Measurements from ENCODE around the gene RFC5.
"Not testable (repeated sequence)": the region's sequence is repeated elsewhere in the genome, so short reads cannot be mapped to it uniquely, and the experiment has no call there.

The RFC5 gene, protein sequence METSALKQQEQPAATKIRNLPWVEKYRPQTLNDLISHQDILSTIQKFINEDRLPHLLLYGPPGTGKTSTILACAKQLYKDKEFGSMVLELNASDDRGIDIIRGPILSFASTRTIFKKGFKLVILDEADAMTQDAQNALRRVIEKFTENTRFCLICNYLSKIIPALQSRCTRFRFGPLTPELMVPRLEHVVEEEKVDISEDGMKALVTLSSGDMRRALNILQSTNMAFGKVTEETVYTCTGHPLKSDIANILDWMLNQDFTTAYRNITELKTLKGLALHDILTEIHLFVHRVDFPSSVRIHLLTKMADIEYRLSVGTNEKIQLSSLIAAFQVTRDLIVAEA

DNA sequence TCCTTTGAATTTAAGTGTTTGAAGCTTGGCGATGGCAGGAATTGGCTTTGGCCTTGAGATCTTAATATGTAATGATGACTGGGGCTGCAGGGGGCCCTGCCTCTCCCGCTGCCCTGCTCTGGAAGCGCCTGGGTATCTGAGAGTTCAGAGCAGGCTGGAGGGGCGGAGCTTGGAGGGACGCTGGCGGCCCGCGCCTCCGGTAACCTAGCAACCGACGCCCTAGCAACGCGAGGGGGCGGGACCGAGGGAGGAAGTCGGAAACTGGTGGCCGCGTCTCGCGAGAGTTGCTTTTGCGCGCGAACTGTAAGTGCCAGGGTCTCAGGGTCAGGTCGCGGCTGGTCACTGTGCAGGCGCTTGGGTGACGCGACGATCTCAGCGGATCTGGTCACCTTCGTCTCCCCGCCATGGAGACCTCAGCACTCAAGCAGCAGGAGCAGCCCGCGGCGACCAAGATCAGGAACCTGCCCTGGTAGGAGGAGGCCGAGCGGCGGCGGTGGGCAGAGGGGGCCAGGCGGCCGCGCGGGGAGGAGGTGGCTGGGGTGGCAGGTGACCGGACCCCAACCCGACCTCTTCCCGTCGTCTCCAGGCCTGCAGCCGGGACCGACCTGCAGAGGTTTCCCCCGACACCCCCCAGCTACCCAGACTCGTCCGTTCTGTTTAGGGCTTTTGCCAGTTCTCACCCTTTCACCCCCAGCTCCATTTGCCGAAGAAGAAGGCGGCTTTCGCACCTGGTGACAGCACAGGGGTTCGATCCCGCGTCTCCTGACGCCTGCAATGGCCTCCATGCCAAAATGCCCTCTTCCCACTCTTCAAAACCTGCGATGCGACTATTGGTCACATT lies at the start of gene RFC5:
Gene RFC5 (plus strand): TSS at position 280 of the 841 bp plus-strand sequence. CDS start 125 bp downstream, at position 405.
- DNase-seq = peak; percentile 97

- DNase-seq = no peak
Measured at GRCh38 chr12:117967043-117967442, 49.5 kb upstream of the RFC5 start.

GRCh38 chr12:117967512-117967911 lies 49.0 kb upstream of the RFC5 start:
- no peak for DNase-seq

GRCh38 chr12:117968151-117968789 lies 48.2 kb upstream of the RFC5 start:
- DNase-seq = no peak

DNA sequence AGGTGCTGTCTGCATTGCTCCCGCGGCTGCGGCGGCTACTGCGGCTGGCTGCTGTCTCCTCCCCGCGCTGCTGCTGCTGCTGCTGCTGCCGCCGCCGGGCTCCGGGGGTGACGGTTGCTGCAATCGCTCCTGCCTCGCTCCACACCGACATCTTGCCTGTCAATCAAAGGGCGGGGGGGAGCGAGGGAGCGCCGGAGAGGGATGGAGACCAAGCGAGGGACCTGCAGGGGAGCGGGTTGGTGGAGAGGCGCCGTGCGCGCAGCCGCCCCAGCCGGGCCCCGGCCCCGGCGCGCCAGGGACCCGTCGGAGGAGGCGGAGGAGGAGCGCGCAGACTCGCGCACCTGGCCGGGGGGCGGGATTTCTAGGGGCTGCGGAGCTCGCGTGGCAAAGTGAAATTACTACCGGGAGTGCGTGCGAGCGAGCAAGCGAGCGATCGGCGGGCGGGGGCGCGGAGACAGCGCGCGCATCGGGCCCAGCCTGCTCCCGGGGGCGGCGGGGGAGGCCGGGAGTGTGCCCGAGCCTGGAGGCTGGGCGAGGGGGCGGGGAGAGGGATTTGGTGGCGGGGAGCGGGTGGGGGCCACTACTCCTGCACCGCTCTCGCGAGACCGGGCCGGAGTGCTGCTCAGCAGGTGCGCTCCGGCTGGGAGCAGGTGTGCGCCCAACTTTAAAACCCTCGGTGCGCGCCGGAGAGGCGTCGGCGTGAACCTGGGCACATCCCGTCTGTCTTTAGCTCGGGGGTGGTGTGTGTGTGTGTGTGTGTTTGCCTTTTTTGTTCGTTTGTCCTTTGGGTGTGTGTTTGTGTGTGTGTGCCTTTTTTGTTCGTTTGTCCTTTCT lies 47.5 kb upstream of the RFC5 start, which contains the start of gene KSR2:
Gene KSR2 (minus strand): TSS at position 165 of the 834 bp plus-strand sequence. CDS start 735 bp downstream, outside the sequence.
- DNase-seq = peak; percentile 47

DNA sequence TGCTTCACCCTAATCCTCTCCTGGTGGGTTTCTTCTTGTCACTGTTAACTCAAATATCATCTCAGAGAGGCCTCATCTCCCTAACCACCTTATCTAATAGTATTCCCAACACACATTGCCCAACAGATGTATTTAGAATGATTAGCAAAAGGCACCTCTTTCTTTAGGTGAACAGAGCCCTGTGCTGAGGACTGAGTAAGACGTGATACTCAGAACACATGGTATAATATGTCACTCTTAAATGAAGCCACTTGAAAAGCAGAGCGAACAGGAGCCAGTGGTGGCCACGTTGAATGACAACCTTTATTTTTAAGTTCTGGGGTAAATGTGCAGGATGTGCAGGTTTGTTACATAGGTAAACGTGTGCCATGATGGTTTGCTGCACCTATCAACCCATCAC lies 46.2 kb upstream of the RFC5 start:
- no peak for DNase-seq

GRCh38 chr12:117972301-117972700 lies 44.2 kb upstream of the RFC5 start:
- no peak for DNase-seq

- no peak for DNase-seq
Measured at GRCh38 chr12:117975006-117975405, 41.5 kb upstream of the RFC5 start.

DNA sequence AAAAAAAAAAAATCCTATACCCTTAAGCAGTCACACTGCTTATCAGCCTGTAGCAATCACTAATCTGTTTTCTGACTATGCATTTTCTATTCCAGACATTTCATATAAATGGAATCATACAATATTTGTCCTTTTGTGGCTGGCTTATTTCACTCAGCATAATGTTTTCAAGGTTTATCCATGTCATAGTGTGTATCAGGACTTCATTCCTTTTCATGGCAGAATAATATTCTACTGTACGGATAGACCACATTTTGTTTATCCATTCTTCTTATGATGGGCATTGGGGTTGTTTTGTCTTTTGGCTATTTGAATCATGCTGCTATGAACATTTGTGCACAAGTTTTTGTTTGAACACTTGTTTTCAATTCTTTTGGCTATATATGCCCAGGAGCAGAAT lies 39.1 kb upstream of the RFC5 start:
- no peak for DNase-seq

DNA sequence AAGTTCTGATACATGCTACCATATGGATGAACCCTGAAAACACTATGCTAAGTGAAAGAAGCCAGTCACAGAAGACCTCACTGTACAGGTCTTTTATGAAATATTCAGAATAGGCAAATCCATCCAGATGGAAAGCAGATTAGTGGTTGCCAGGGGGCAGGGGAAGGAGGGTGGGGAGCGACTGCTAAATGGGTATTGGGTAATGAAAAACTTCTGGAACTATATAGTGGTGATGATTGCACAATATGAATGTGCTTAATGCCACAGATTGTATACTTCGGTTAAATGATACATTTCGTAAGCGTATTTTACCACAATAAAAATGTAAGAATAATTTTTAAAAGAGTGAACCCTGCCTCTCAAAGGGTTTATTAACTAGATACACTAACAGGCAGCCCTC lies 35.9 kb upstream of the RFC5 start:
- DNase-seq = no peak

GRCh38 chr12:117981267-117981666 lies 35.2 kb upstream of the RFC5 start:
- no peak for DNase-seq

- DNase-seq = no peak
Measured at GRCh38 chr12:117985182-117985581, 31.3 kb upstream of the RFC5 start.

- no peak for DNase-seq
Measured at GRCh38 chr12:117986705-117987469, 29.6 kb upstream of the RFC5 start.

DNA sequence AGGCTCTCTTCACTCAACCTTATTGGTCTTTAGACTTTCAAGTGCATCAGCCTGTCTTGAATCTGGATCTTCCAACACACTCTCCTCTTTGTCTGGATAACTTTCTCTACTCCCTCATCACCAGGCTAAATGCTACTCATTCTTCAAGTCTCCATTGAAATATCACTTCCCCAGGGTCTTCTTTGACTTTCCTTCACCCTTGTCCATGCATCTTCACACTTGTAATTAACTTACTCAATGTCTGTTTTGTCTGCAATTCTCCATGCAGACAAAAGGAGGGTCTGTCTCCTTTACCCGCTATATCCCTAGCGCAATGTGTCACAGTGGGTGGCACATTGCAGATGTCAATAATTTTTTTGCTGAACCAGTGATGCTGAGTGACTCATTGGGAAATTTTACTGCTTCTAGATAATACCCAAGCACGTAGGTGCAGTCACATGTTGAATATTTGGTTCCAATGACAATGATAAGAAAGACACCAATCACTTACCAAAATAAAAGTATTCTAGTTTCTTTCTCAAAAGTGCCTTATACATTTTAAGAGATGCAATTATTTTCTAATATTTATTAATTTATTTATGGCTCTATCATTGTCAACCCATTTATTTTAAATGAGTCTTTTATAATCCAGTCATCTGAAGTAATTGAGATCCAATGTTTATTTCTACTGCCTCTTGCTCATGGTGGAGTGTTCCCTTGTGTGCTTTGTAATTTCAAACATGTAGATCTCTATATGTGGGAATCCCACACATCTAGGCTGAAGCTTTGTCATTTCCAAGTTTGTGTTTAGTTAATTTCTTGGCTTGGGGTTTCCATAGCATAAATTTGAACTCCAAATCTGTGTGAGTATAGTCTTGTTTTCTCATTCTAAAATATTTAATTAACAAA lies 21.7 kb upstream of the RFC5 start:
- no peak for DNase-seq

DNA sequence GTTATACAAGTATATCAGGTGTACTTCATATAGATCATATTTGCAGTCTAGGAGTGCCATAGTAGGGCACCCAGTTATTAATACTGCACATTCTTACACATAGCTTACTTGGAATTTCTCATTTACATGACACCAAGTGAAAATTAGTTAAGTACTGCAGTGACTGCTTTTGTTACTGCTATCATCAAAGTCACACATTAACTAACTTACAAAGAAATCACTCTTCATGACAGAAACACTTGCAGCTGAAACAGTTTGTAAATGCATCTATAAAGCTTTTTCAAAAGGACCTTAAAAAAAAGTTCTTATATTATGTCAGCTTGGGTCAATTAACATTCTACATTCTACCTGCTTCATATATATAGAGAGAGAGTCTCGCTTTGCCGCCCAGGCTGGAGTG lies 17.8 kb upstream of the RFC5 start:
- DNase-seq = no peak

DNA sequence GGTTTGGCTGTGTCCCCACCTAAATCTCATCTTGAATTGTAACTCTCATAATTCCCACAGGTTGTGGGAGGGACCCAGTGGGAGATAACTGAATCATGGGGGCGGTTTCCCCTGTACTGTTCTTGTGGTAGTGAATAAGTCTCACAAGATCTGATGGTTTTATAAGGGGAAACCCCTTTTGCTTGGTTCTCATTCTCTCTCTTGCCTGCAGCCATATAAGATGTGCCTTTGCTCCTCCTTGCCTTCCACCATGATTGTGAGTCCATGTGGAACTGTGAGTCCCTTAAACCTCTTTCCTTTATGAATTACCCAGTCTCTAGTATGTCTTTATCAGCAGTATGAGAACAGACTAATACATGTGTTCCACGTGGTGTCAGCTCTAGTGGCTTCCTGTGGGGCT lies 16.7 kb upstream of the RFC5 start:
- DNase-seq = not testable (repeated sequence)

- DNase-seq = no peak
Measured at GRCh38 chr12:118010903-118011302, 5.6 kb upstream of the RFC5 start.

DNA sequence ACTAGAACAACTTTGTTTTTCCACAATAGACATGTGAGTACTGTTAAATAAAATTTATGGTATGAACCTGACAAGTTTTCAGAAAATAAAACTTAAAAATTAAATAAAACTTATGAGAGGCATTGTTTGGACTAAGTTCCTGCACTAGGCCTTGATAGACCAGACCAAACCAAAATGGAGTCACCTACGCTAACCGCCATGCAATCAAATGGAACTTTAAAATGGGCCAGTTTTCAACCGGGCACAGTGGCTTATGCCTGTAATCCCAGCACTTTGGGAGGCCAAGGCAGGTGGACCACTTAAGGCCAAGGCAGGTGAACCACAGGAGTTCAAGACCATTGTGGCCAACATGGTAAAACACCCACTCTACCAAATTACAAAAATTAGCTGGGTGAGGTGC lies 5.1 kb upstream of the RFC5 start:
- DNase-seq = no peak

- DNase-seq = no peak
Measured at GRCh38 chr12:118011961-118012360, 4.5 kb upstream of the RFC5 start.

- no peak for DNase-seq
Measured at GRCh38 chr12:118013283-118013682, 3.2 kb upstream of the RFC5 start.

DNA sequence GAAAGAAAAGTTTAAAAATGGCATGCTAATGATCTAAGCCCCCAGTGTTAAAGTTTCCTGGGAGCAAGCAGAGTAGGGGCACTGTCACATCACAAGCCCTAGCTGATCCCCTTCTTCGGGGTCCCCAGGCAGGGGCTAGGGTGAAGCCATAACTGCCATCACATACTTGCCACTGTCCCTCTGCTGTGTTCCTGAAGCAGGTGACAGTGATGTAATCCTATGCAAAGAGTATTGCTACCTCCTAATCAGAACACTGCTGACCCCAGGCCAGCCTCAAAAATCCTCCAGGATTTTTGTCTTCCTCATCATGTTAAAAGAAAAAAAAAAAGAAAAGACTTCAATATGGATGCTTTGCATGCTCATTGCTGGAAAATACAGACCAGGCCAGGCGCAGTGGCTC lies 1.2 kb upstream of the RFC5 start:
- DNase-seq = no peak
